ENCODE data around the gene CCDC102A. TPM values are rescaled to one million over a fixed set of nuclear protein-coding genes. Genes with fewer than 3 reads are reported as not detected.

The CCDC102A gene
- total RNA-seq, 1 donor from 2014 or later: 13.7 TPM

DNA sequence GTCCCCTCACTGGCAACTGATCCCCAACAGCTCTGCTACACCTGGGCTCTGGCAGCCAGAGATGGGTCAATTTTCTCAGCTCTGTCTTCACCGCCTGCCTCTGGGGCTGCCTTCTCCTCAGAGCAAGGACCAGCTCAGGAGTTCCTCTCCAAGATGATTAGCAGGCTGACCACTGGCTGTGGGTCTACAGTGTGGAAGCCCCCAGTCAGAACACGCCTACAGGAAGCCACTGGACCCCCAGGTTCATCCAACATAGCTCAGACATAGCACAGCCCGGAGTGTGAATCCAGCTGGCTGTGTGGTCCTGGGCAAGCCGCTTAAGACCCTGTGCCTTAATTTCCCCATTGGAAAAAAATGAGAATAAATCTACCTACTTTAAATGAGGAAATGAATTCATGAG is 55.0 kb downstream of the CCDC102A start:
- DNase-seq (ENCODE audit: low spot score in 2 of 2): no peak
- Histone ChIP-seq H3K4me3 (no peak overlapping the region), H3K27ac (peak overlapping the region; percentile 81 to 82), H3K27me3 (no peaks in the 10 kb centered on the region), H3K9me3 (no peaks in the 10 kb centered on the region), H3K36me3 (no peaks in the 10 kb centered on the region), H3K4me1 (peaks cover 19 to 54% of the 10 kb centered on the region in 2 donors)
- intact Hi-C loops (cut with DNase I): no loop called here
- TF ChIP-seq CTCF (IDR thresholded peaks at IDR 0.05): no peak

DNA sequence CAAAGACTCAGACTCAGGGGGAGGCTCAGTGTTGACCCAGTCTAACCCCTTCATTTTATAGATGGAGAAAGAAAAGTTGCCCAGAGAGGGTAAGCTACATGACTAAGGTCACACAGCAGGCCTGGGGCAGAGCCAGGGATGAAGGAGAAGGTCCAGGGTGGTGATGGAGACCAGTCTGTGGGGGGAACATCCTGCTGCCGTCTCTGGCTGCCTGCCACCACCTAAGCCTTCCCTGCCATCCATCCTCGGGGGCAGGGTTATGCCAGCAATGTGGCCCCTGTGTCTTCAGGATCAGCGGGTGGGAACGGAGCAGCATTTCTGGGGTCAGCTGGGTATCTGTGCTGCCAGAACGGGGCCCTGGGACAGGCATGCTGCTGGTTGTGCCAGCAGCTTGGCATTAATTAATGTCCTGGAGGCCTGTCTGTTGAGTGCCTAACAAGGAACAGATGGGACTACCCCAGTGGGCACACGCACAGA is 55.6 kb downstream of the CCDC102A start:
- H3K4me1 ChIP-seq: peaks cover 19 to 56% of the 10 kb centered on the region in 2 donors
- H3K27ac ChIP-seq: peak overlapping the region; percentile 81 to 82

GRCh38 chr16:57479976-57480753 is 56.2 kb downstream of the CCDC102A start:
- Histone ChIP-seq H3K27ac (peak overlapping the region; percentile 81 to 82), H3K4me1 (peaks cover 18 to 56% of the 10 kb centered on the region in 2 donors), H3K36me3 (peaks cover under 1 to 2% of the 10 kb centered on the region in 2 donors), H3K9me3 (no peaks in the 10 kb centered on the region), H3K27me3 (no peaks in the 10 kb centered on the region), H3K4me3 (peak overlapping the region; percentile 49 to 58)
- TF ChIP-seq CTCF (IDR thresholded peaks at IDR 0.05): no peak
- intact Hi-C loops (cut with DNase I): loop anchor here (5.0 to 10.0 kb wide), 2 partner anchors 37 to 335 kb away; no protein-coding TSS in a partner anchor
- peak in 1 of 2 donors; percentile 86 for DNase-seq (ENCODE audit: low spot score in 2 of 2)

More for the DNA sequence above, 55.6 kb downstream of the CCDC102A start:
- TF ChIP-seq CTCF (IDR thresholded peaks at IDR 0.05): no peak
- intact Hi-C loops (cut with DNase I): no loop called here
- Histone ChIP-seq H3K36me3 (no peaks in the 10 kb centered on the region), H3K27me3 (no peaks in the 10 kb centered on the region), H3K4me3 (peak overlapping the region in 1 of 2 donors; percentile 58), H3K9me3 (no peaks in the 10 kb centered on the region)
- DNase-seq (ENCODE audit: low spot score in 2 of 2): no peak

DNA sequence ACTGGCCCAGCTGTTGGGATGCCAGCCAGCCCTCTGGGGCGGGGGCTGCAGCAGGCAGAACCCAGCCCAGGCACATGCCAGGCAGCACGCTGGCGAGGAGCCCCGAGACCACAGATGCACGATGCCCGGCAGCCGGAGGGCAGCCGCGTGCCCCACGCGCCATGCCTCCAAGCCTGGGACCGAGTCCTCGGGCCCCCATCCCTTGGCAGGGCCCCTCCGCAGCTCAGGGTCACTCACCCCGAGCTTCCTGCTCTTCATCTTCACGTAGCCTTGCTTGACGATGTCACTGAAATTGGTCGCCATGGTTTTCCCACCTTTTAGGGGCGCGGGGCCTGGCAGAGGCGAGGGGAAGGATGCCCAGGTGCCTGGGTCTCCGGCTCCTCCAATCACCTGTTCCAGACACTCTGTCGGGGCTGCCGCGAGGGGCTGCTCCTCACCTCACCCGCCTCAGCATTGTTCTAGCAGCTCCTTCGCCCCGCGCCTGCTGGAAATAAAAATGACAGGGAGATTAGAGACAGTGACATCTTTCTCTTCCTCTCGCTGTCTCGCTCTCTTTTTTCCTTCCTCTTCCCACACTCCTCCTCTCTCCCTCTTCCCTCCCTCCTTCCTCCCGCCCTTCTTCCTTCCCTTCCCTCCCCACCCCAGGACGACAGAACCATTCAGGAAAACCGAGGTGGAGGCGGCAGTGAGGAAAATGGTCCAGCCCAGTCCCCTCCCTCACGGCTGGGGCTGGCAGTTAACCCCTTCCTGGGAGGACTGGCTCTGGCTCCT is 57.0 kb downstream of the CCDC102A start:
- Histone ChIP-seq H3K4me3 (peak overlapping the region; percentile 49 to 58), H3K9me3 (no peaks in the 10 kb centered on the region), H3K27me3 (no peaks in the 10 kb centered on the region), H3K27ac (peak overlapping the region; percentile 81 to 82), H3K36me3 (peaks cover 9% of the 10 kb centered on the region in 2 donors), H3K4me1 (peaks cover 15 to 48% of the 10 kb centered on the region in 2 donors)
- intact Hi-C loops (cut with DNase I): loop anchor here (5.0 to 10.0 kb wide), 2 partner anchors 38 to 335 kb away; no protein-coding TSS in a partner anchor
- DNase-seq (ENCODE audit: low spot score in 2 of 2): peak in 1 of 2 donors; percentile 75
- TF ChIP-seq CTCF (IDR thresholded peaks at IDR 0.05): no peak

DNA sequence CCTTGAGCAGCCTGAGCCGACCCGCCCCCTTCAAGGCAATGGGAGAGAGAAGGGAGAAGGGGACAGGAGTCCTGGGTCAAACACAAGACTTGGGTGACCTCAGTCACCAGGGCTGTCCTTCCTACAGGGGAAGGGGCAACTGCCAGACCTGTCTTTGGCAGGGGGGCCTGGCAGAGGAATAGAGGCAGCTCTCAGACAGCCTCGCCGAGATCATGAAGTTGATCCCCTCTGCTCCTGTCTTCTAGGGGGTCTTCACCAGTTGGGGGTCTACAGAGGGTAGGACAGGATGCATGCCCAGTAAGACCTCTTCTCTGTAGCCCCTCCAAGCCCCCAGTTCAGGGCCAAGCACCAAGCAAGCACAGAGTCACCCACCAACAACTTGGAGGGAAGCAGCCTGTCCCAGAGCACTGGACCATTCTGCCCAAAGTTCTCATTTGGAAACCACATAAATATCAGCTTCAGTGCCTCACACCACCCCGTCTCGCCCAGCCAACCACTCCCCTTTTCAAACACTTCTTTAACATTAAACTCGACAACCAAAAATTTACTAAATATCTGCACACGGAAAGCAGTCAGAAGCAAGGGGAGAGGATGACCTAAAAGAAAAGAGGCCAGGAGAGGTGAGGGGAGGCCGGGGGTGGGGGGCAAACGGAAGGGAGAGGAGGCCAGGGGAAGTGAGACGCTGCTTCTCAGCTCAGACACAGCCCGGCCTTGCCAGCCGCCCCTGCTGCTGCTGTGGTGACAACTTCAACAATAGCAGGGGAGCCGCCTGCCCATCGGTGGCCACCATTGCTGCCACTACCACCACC is 57.8 kb downstream of the CCDC102A start:
- peaks cover 15 to 17% of the 10 kb centered on the region in 2 donors for H3K36me3 ChIP-seq
- H3K4me1 ChIP-seq: peaks cover 15 to 42% of the 10 kb centered on the region in 2 donors
- peak overlapping the region; percentile 81 to 82 for H3K27ac ChIP-seq
- no peaks in the 10 kb centered on the region for H3K27me3 ChIP-seq
- intact Hi-C loops (cut with DNase I): loop anchor here (5.0 to 10.0 kb wide), 2 partner anchors 39 to 336 kb away; no protein-coding TSS in a partner anchor
- no peaks in the 10 kb centered on the region for H3K9me3 ChIP-seq
- TF ChIP-seq CTCF (IDR thresholded peaks at IDR 0.05): no peak
- peak overlapping the region; percentile 49 to 58 for H3K4me3 ChIP-seq
- no peak for DNase-seq (ENCODE audit: low spot score in 2 of 2)
